SK-N-SH (cell line): ENCODE results near the gene RNF111. TPM values are rescaled to one million over a fixed set of nuclear protein-coding genes. Genes with fewer than 3 reads are reported as not detected.

Experiments used
- CTCF ChIA-PET: fragments of 300-600, 350-600 bp; formaldehyde crosslinking; extraction: SDS; loops from one replicate; lab custom pipeline; 2021; lab: Yijun Ruan, JAX
- POLR2A ChIA-PET: fragments of 350-600 bp; sonication (Branson Sonifier 250); formaldehyde crosslinking; extraction: SDS; loops from one replicate; lab custom pipeline; 2020; ENCODE audit warnings: antibody characterized with exemption, inconsistent platforms; lab: Yijun Ruan, JAX
- DNase-seq: peaks from one replicate; pipeline ENCODE4 v3.0.0; 2012
- H2AFZ ChIP-seq: fragments of 200-600 bp; sonication (generic); 2 replicates; pipeline ENCODE4 v1.8.1; 2016; ENCODE audit warnings: antibody characterized with exemption, mild to moderate bottlenecking, low read depth
- H3F3A ChIP-seq: fragments of 200-600 bp; sonication (generic); replicated peaks from 2 replicates; pipeline ENCODE3; 2016; ENCODE audit warnings: antibody characterized with exemption, mild to moderate bottlenecking; ENCODE audit not compliant: insufficient read depth
- H3K27ac ChIP-seq, 2 experiments: fragments of 200-500 bp in 1 of 2; fragments of 200-600 bp in 1 of 2; sonication (Bioruptor generic) in 1 of 2; sonication (generic), shearing (Covaris generic) in 1 of 2; 2 replicates each; pipeline versions ENCODE4 v1.5.1 to v1.6.1; 2014 to 2016; ENCODE audit warnings: low read depth in 2 of 2, inconsistent platforms in 1 of 2, low read length in 1 of 2, mild to moderate bottlenecking in 1 of 2, mixed read lengths in 1 of 2
- H3K27me3 ChIP-seq: fragments of 200-600 bp; sonication (generic), shearing (Covaris generic); 2 replicates; pipeline ENCODE4 v1.6.1; 2016; ENCODE audit warnings: mixed run types; ENCODE audit not compliant: insufficient read depth
- H3K36me3 ChIP-seq, 2 experiments: fragments of 200-500 bp in 1 of 2; fragments of 200-600 bp in 1 of 2; sonication (Bioruptor generic) in 1 of 2; sonication (generic) in 1 of 2; replicated peaks in 1 of 2; 2 replicates each; pipeline versions ENCODE3 to v1.5.1; 2014 to 2016; ENCODE audit warnings: low read length in 1 of 2, mild to moderate bottlenecking in 1 of 2; ENCODE audit not compliant: insufficient read depth in 2 of 2, control insufficient read depth in 1 of 2
- H3K4me1 ChIP-seq, 2 experiments: fragments of 200-500 bp in 1 of 2; fragments of 200-600 bp in 1 of 2; sonication (Bioruptor generic) in 1 of 2; sonication (generic), shearing (Covaris generic) in 1 of 2; 2 replicates each; pipeline versions ENCODE4 v1.5.1 to v1.6.1; 2014 to 2016; ENCODE audit warnings: low read depth in 1 of 2, low read length in 1 of 2, mixed run types in 1 of 2; ENCODE audit not compliant: insufficient read depth in 2 of 2, control insufficient read depth in 1 of 2
- H3K4me2 ChIP-seq: fragments of 200-600 bp; sonication (generic), shearing (Covaris generic); 2 replicates; pipeline ENCODE4 v1.6.1; 2017; ENCODE audit warnings: mixed run types
- H3K4me3 ChIP-seq, 2 experiments: fragments of 200-500 bp in 1 of 2; fragments of 200-600 bp in 1 of 2; sonication (Bioruptor generic) in 1 of 2; sonication (generic), shearing (Covaris generic) in 1 of 2; 2 replicates each; pipeline versions ENCODE4 v1.5.1 to v1.8.1; 2014 to 2016; ENCODE audit warnings: low read depth in 2 of 2, inconsistent platforms in 1 of 2, low read length in 1 of 2, mild to moderate bottlenecking in 1 of 2, mixed read lengths in 1 of 2, moderate library complexity in 1 of 2
- H3K79me2 ChIP-seq: fragments of 200-600 bp; sonication (generic); 2 replicates; pipeline ENCODE4 v1.8.1; 2017; ENCODE audit warnings: mild to moderate bottlenecking; ENCODE audit not compliant: insufficient read depth
- H3K9ac ChIP-seq: fragments of 200-600 bp; sonication (generic); 2 replicates; pipeline ENCODE4 v1.6.1; 2017; ENCODE audit warnings: mixed run types
- H3K9me2 ChIP-seq: fragments of 200-600 bp; sonication (generic); 2 replicates; pipeline ENCODE4 v1.6.1; 2017; ENCODE audit warnings: mixed run types
- H3K9me3 ChIP-seq: fragments of 200-600 bp; sonication (generic); 2 replicates; pipeline ENCODE4 v1.6.1; 2017; ENCODE audit warnings: mixed run types, mild to moderate bottlenecking, moderate library complexity
- H4K20me1 ChIP-seq: fragments of 200-600 bp; sonication (generic); 2 replicates; pipeline ENCODE4 v1.6.1; 2017; ENCODE audit warnings: mild to moderate bottlenecking, mixed run types; ENCODE audit not compliant: insufficient read depth
- CHD2 ChIP-seq: fragments of 150-350 bp; IDR thresholded peaks from 2 replicates; pipeline ENCODE4 v1.6.1; 2018; ENCODE audit warnings: low read length; ENCODE audit not compliant: partially characterized antibody
- ELF1 ChIP-seq: IDR thresholded peaks from 2 replicates; pipeline ENCODE4 v1.4.0; 2012
- EP300 ChIP-seq, 2 experiments: IDR thresholded peaks; 2 replicates each; pipeline versions ENCODE4 v1.4.0 to v1.6.1; 2012; ENCODE audit warnings: borderline replicate concordance in 1 of 2, low read depth in 1 of 2, low read length in 1 of 2
- FOSL2 ChIP-seq: IDR thresholded peaks from 2 replicates; pipeline ENCODE4 v1.4.0; 2012; ENCODE audit warnings: low read depth, mild to moderate bottlenecking, moderate library complexity, borderline replicate concordance
- MEF2A ChIP-seq: IDR thresholded peaks from 2 replicates; pipeline ENCODE4 v1.4.0; 2012; ENCODE audit warnings: low read depth, borderline replicate concordance
- RAD21 ChIP-seq: IDR thresholded peaks from 2 replicates; pipeline ENCODE4 v1.6.1; 2012; ENCODE audit warnings: mild to moderate bottlenecking, low read length
- RFX5 ChIP-seq: IDR thresholded peaks from 2 replicates; pipeline ENCODE4 v1.6.1; 2012; ENCODE audit warnings: mild to moderate bottlenecking, improper control_type of control experiment, low read length
- TCF12 ChIP-seq: IDR thresholded peaks from 2 replicates; pipeline ENCODE4 v1.4.0; 2012
- YY1 ChIP-seq: IDR thresholded peaks from 2 replicates; pipeline ENCODE4 v1.4.0; 2012; ENCODE audit warnings: low read depth, mild to moderate bottlenecking
- WGBS: methylation state at CpG from one replicate; pipeline ENCODE4 v1.1.6; 2017; ENCODE audit warnings: low lambda C conversion rate; 5-methylcytosine and 5-hydroxymethylcytosine counted together
- polyA plus RNA-seq, 3 experiments: library from polyadenylated mRNA; depleted of rRNA; stranded (reverse); fragments of >200 nt; gene quantifications; 2 replicates each; pipeline ENCODE4 v1.2.3, GENCODE V29; 2012
- TF ChIP-seq, protein P1 (sequence below): fragments of 200-600 bp; sonication (generic); IDR thresholded peaks from 2 replicates; pipeline ENCODE4 v1.6.1; 2017; ENCODE audit warnings: antibody characterized with exemption, mild to moderate bottlenecking, moderate library complexity

RNF111 gene
- polyA plus RNA-seq, 1 of the 3 experiments (the other 2 are of a cell fraction) = 16.5 TPM

DNA sequence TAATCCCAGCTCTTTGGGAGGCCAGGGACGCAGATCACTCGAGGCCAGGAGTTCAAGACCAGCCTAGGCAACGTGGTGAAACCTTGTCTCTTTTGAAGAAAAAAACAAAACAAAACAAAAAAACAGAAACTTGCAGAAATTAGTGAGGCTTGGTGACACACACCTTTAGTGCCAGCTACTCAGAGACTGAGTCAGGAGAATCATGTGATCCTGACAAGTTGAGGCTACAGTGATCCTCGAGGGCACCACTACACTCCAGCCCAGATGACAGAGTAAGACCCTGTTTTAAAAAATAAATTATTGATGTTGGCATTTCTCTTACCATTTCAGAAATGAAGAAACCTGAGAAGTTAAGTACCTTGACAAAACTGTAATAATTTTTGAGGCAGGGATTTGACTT is 72.9 kb downstream of the RNF111 start:
- Histone ChIP-seq H3K36me3 (peaks cover 81 to 90% of the 10 kb centered on the region in 2 experiments), H3F3A (no peaks in the 10 kb centered on the region), H3K4me1 (no peaks in the 10 kb centered on the region), H3K9me3 (no peaks in the 10 kb centered on the region), H4K20me1 (no peaks in the 10 kb centered on the region), H3K9me2 (no peaks in the 10 kb centered on the region), H3K4me2 (no peak overlapping the region), H3K27me3 (no peaks in the 10 kb centered on the region), H3K27ac (no peak overlapping the region), H3K9ac (no peak overlapping the region), H2AFZ (no peak overlapping the region), H3K79me2 (no peaks in the 10 kb centered on the region), H3K4me3 (no peak overlapping the region)
- CTCF ChIA-PET = interaction anchor here (1.0 kb wide), 1 partner anchor 13 kb away, joined by 3 read pairs; no protein-coding TSS in a partner anchor
- no peak for DNase-seq
- POLR2A ChIA-PET = interaction anchor here (0.6 kb wide), 1 partner anchor 13 kb away, joined by 3 read pairs; no protein-coding TSS in a partner anchor
- TF ChIP-seq TCF12 = no peak
- TF ChIP-seq EP300 (IDR thresholded peaks at IDR 0.05; ENCODE audit: borderline replicate concordance in 1 of 2, low read depth in 1 of 2, low read length in 1 of 2) = no peak
- TF ChIP-seq RAD21 = no peak
- no peak for TF ChIP-seq RFX5
- TF ChIP-seq FOSL2 = no peak
- TF ChIP-seq YY1 = no peak
- 93% methylated on average over 4 of the region's 4 CpGs for WGBS

GRCh38 chr15:59063042-59063441 is 75.6 kb downstream of the RNF111 start:
- H3K9me3 ChIP-seq = no peaks in the 10 kb centered on the region
- POLR2A ChIA-PET = interaction anchor here (0.5 to 0.6 kb wide), 2 partner anchors 31 to 138 kb away, joined by 3 to 4 read pairs; no protein-coding TSS in a partner anchor

More at GRCh38 chr15:59063042-59063441, 75.6 kb downstream of the RNF111 start:
- Histone ChIP-seq H3F3A (peaks cover under 1% of the 10 kb centered on the region), H3K36me3 (peaks cover 66 to 90% of the 10 kb centered on the region in 2 experiments), H3K27me3 (no peaks in the 10 kb centered on the region), H3K4me1 (no peaks in the 10 kb centered on the region), H4K20me1 (no peaks in the 10 kb centered on the region), H3K9ac (no peak overlapping the region), H3K4me3 (no peak overlapping the region), H2AFZ (no peak overlapping the region), H3K4me2 (no peak overlapping the region), H3K9me2 (no peaks in the 10 kb centered on the region), H3K79me2 (no peaks in the 10 kb centered on the region), H3K27ac (no peak overlapping the region)
- no peak for DNase-seq
- WGBS = 94% methylated on average over 4 of the region's 4 CpGs
- TF ChIP-seq ELF1 = no peak
- TF ChIP-seq, protein P1, sequence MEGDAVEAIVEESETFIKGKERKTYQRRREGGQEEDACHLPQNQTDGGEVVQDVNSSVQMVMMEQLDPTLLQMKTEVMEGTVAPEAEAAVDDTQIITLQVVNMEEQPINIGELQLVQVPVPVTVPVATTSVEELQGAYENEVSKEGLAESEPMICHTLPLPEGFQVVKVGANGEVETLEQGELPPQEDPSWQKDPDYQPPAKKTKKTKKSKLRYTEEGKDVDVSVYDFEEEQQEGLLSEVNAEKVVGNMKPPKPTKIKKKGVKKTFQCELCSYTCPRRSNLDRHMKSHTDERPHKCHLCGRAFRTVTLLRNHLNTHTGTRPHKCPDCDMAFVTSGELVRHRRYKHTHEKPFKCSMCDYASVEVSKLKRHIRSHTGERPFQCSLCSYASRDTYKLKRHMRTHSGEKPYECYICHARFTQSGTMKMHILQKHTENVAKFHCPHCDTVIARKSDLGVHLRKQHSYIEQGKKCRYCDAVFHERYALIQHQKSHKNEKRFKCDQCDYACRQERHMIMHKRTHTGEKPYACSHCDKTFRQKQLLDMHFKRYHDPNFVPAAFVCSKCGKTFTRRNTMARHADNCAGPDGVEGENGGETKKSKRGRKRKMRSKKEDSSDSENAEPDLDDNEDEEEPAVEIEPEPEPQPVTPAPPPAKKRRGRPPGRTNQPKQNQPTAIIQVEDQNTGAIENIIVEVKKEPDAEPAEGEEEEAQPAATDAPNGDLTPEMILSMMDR = no peak
- no peak for TF ChIP-seq CHD2
- TF ChIP-seq RAD21 = no peak
- TF ChIP-seq MEF2A = no peak
- CTCF ChIA-PET = interaction anchor here (0.9 kb wide), 1 partner anchor 9 kb away, joined by 3 read pairs; no protein-coding TSS in a partner anchor
